22Rv1 (cell line): ENCODE data around the gene TMEM245.

Experiments
- CTCF ChIP-seq: fragments of 450-650 bp; IDR thresholded peaks from 2 replicates; pipeline ENCODE4 v1.5.1; 2017; ENCODE audit warnings: mild to moderate bottlenecking
- ZFX ChIP-seq: fragments of 450-650 bp; IDR thresholded peaks from 2 replicates; pipeline ENCODE4 v1.6.1; 2017; ENCODE audit warnings: antibody characterized with exemption, borderline replicate concordance

- TF ChIP-seq CTCF (no peak), ZFX (no peak)
Measured at GRCh38 chr9:109162677-109163076, 42.9 kb upstream of the TMEM245 start.
